Heart left ventricle (tissue), 16 donors: ENCODE data around the gene STAP2. TPM values are rescaled to one million over a fixed set of nuclear protein-coding genes. Genes with fewer than 3 reads are reported as not detected.
"Not testable (repeated sequence)": the region's sequence is repeated elsewhere in the genome, so short reads cannot be mapped to it uniquely, and the experiment has no call there.

Experiments used
- ATAC-seq, 4 donors: fragments of 200-7000 bp; cut with Tn5 transposase; one replicate each; pipeline ENCODE4 v1.9.1; 2020 to 2022; ENCODE audit warnings: moderate library complexity in 4 of 4, mild to moderate bottlenecking in 3 of 4, moderate number of reproducible peaks in 1 of 4
- DNase-seq, 5 donors: peaks; one replicate each; pipeline ENCODE4 v3.0.0-alpha.2; 2020
- H3K27ac ChIP-seq, 12 donors: fragments of 200-600 bp; sonication (generic) in 4 of 12; one replicate each; pipeline versions ENCODE4 v1.5.0 to v1.8.0; 2016 to 2022; ENCODE audit warnings: mild to moderate bottlenecking in 2 of 12
- H3K27me3 ChIP-seq, 9 donors: fragments of 200-600 bp; sonication (generic) in 2 of 9; one replicate each; pipeline versions ENCODE4 v1.5.1 to v1.8.0; 2016 to 2022; ENCODE audit warnings: mild to moderate bottlenecking in 3 of 9
- H3K36me3 ChIP-seq, 9 donors: fragments of 200-600 bp; sonication (generic) in 2 of 9; one replicate each; pipeline versions ENCODE4 v1.5.0 to v1.8.0; 2018 to 2022; ENCODE audit warnings: mild to moderate bottlenecking in 2 of 9
- H3K4me1 ChIP-seq, 12 donors: fragments of 200-600 bp; sonication (generic) in 4 of 12; one replicate each; pipeline versions ENCODE4 v1.5.0 to v1.8.0; 2016 to 2022; ENCODE audit warnings: mild to moderate bottlenecking in 3 of 12
- H3K4me3 ChIP-seq, 12 donors: fragments of 200-600 bp; sonication (generic) in 4 of 12; one replicate each; pipeline versions ENCODE4 v1.5.0 to v1.8.0; 2017 to 2022; ENCODE audit warnings: mild to moderate bottlenecking in 9 of 12, moderate library complexity in 4 of 12
- H3K9me3 ChIP-seq, 12 donors: fragments of 200-600 bp; sonication (generic) in 4 of 12; one replicate each; pipeline versions ENCODE4 v1.5.0 to v1.8.0; 2016 to 2022; ENCODE audit warnings: mild to moderate bottlenecking in 1 of 12
- POLR2A ChIP-seq, 2 donors: fragments of 450-650 bp; IDR thresholded peaks; one replicate each; pipeline ENCODE4 v1.6.1; 2017; ENCODE audit warnings: antibody characterized with exemption in 2 of 2, mild to moderate bottlenecking in 2 of 2, moderate library complexity in 2 of 2
- WGBS, 4 donors: extraction: QIAGEN DNeasy Blood & Tissue Kit in 2 of 4; methylation state at CpG; one replicate each; pipeline versions ENCODE4 v1.1.5 to v1.1.7; 2013 to 2018; 5-methylcytosine and 5-hydroxymethylcytosine counted together
- intact Hi-C, 10 donors: fragments of 100-400 bp; cut with DNase I; formaldehyde crosslinking; loops; one replicate each; pipeline versions ENCODE4 v1.11.1 to v1.14.2; 2022
- polyA plus RNA-seq, 2 donors: library from polyadenylated mRNA; stranded (reverse); fragments of 200-250 nt; gene quantifications; one replicate each; pipeline ENCODE4 v1.2.3, GENCODE V29; 2013
- total RNA-seq, 9 donors: library from RNA; depleted of rRNA in 2 of 9; stranded (reverse); fragments of >200 nt in 2 of 9; fragmentation: NEBNext Ultra II Directional in 3 of 9; extraction: Animal tissue kit (Norgen Biotek cat#: 25700) in 3 of 9; gene quantifications; one replicate each; pipeline versions ENCODE4 v1.1.0 to v1.2.4, GENCODE V29; 2016 to 2023
- TF ChIP-seq, protein P1 (sequence below), 12 donors: fragments of 200-600 bp; sonication (generic) in 4 of 12; IDR thresholded peaks; one replicate each; pipeline versions ENCODE4 v1.5.0 to v1.8.0; 2018 to 2022; ENCODE audit warnings: antibody characterized with exemption in 12 of 12, mild to moderate bottlenecking in 5 of 12
- donor health status: ischemic (EF 13 %, LVEDD 7.1; RV severe dilation, severe dysfunction).
- donor health status: healthy with polysubstance abuse.
- donor health status: DM: no; HTN: yes; CAD: no.
- donor health status: DM: no; HTN: no; CAD: no.
- donor health status: ischemic (EF 25% LVEDD 6.9; RV normal size, moderate dysfunction).
- donor health status: ischemic (EF 25% LVEDD 5.7; RV mildly dilated, moderate dysfunction).
- donor health status: healthy.
- donor health status: DM: yes; HTN: yes; CAD: no.
- donor health status: ischemic (EF 35%, LVEDD 5.7; RV mildly dilated, moderate dysfunction).
- donor health status: nonischemic (EF 11% LVEDD 7.7; RV severe dilation, severe dysfunction).
- donor health status: DM: yes; HTN: yes; CAD: no.
- donor health status: PGD.
- donor health status: ischemic (EF 29% LVEDD 5.4; RV normal size, mild dysfunction).
- donor health status: nonischemic (EF 23%, LVEDD 6.1; RV moderate dilation, normal function).

The STAP2 gene
- total and polyA plus RNA-seq, 11 donors: 0.67 to 14.2 (median 1.9) TPM

DNA sequence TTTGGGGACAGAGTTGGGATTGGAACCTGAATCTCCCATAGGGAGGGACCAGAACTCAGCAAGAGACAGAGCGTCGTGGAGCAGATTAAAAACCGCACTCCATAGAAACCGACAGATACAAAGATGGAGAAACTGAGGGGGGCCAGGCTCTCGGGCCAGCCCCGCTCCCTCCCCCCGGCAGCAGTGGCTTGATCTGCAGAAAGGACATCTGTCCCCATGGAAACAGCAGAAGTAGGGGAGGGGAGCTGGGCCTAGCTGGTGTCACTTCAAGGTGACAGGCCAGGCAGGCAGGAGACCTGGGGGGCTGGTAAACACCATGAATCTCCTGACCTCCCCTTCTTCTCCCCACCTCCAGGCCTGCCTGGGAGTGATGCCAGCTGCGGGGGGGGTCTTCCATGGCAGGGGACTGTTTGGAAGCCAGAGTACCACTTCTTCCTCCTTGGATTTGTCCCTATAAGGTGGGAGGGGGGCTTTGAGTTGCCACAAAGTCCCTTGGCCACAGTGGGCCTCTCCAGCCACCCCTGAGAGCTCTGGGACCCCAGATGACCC lies 47.4 kb downstream of the STAP2 start:
- no peak overlapping the region for H3K27ac ChIP-seq
- no peak for ATAC-seq
- H3K4me1 ChIP-seq: no peaks in the 10 kb centered on the region
- DNase-seq: no peak
- intact Hi-C loops: no loop called here
- TF ChIP-seq, protein P1, sequence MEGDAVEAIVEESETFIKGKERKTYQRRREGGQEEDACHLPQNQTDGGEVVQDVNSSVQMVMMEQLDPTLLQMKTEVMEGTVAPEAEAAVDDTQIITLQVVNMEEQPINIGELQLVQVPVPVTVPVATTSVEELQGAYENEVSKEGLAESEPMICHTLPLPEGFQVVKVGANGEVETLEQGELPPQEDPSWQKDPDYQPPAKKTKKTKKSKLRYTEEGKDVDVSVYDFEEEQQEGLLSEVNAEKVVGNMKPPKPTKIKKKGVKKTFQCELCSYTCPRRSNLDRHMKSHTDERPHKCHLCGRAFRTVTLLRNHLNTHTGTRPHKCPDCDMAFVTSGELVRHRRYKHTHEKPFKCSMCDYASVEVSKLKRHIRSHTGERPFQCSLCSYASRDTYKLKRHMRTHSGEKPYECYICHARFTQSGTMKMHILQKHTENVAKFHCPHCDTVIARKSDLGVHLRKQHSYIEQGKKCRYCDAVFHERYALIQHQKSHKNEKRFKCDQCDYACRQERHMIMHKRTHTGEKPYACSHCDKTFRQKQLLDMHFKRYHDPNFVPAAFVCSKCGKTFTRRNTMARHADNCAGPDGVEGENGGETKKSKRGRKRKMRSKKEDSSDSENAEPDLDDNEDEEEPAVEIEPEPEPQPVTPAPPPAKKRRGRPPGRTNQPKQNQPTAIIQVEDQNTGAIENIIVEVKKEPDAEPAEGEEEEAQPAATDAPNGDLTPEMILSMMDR (IDR thresholded peaks at IDR 0.05): no peak
- no peak for TF ChIP-seq POLR2A (IDR thresholded peaks at IDR 0.05)
- WGBS, 4 donors: 65 to 81% (median 71%) methylated on average over 8 of the region's 8 CpGs
- no peaks in the 10 kb centered on the region for H3K36me3 ChIP-seq
- H3K9me3 ChIP-seq: no peaks in the 10 kb centered on the region
- peaks cover 0 to 16% (median under 1%) of the 10 kb centered on the region in 9 donors for H3K27me3 ChIP-seq
- no peak overlapping the region for H3K4me3 ChIP-seq

DNA sequence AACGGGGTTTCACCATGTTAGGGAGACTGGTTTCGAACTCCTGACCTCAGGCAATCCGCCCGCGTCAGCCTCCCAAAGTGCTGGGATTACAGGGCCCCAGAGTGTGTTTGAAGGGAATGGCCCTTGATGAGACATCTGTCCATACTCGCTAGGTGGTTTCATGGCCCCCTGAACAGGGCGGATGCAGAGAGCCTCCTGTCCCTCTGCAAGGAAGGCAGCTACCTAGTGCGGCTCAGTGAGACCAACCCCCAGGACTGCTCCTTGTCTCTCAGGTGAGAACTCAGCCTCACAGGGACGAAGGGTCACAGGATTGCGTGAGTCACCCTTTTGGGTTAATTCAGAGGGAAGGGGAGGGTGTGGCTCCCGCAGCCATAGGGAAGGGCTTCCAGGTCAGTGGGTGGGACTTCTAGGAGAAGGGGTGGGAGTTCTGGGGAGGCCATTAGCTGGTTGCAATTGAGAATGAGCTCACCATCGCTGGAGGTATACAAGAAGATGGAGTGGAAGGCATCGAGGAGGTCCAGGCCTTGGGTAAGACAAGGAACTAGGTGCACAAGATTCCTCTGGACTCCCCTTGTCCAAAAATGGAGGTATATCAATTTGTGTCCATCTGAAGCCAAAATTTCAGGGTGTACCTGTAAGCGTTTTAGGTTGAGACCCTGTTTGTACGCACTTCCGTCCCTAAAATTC lies 50.4 kb downstream of the STAP2 start:
- no peak overlapping the region for H3K27ac ChIP-seq
- DNase-seq (no peak), ATAC-seq (no peak)
- H3K4me1 ChIP-seq: no peaks in the 10 kb centered on the region
- WGBS, 4 donors: 79 to 88% (median 84%) methylated on average over 16 of the region's 16 CpGs
- TF ChIP-seq, protein P1 (IDR thresholded peaks at IDR 0.05): no peak
- TF ChIP-seq POLR2A (IDR thresholded peaks at IDR 0.05): no peak
- intact Hi-C loops: no loop called here
- H3K27me3 ChIP-seq: peaks cover 0 to 20% (median 0%) of the 10 kb centered on the region in 9 donors
- H3K4me3 ChIP-seq: no peak overlapping the region
- H3K36me3 ChIP-seq: no peaks in the 10 kb centered on the region
- H3K9me3 ChIP-seq: no peaks in the 10 kb centered on the region

DNA sequence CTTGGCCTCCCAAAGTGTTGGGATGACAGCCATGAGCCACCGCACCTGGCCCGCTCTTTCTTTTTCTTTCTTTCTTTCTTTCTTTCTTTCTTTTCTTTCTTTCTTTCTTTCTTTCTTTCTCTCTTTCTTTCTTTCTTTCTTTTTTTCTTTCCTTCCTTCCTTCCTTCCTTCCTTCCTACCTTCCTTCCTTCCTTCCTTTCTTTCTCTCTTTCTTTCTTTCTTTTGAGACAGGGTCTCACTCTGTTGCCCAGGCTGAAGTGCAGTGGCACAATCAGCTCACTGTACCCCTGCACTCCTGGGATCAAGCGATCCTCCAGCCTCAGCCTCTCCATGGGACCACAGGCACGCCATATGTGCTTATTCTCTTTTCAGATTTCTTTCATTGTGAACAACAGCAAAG lies 52.5 kb downstream of the STAP2 start:
- H3K27ac ChIP-seq, H3K4me3 ChIP-seq, H3K9me3 ChIP-seq, intact Hi-C loops, H3K36me3 ChIP-seq, ATAC-seq, DNase-seq, H3K4me1 ChIP-seq: not testable (repeated sequence)
- peaks cover 0 to 41% (median 9%) of the 10 kb centered on the region in 9 donors for H3K27me3 ChIP-seq
- 81 to 92% (median 87%) methylated on average over 4 of the region's 4 CpGs for WGBS, 4 donors

DNA sequence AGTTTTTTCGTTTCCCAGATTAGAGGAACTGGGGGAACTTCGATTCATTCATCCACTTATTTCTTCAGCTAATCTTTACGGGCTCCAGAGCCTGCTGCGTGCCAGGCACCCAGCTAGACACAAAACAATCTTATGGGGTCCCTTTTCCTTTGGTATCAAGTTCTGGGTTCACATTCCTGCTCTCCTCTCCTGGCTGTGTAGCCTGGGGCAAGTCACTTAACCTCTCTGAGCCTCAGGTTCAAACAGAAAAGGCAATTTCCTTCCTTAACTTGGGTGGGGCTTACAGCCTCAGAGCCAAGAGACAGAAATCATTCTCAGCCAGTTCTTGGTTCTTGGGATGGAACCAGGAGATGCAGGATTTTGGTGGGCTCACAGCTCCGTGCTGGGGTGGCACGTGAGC lies 53.7 kb downstream of the STAP2 start:
- TF ChIP-seq POLR2A (IDR thresholded peaks at IDR 0.05): no peak
- TF ChIP-seq, protein P1 (IDR thresholded peaks at IDR 0.05): no peak
- Histone ChIP-seq H3K27me3 (peaks cover 3 to 46% (median 19%) of the 10 kb centered on the region in 9 donors), H3K4me3 (no peak overlapping the region), H3K27ac (no peak overlapping the region), H3K4me1 (peaks cover 0 to 3% (median 0%) of the 10 kb centered on the region in 12 donors), H3K9me3 (no peaks in the 10 kb centered on the region), H3K36me3 (no peaks in the 10 kb centered on the region)
- ATAC-seq (no peak), DNase-seq (no peak)
- intact Hi-C loops: no loop called here
- 71 to 81% (median 78%) methylated on average over 5 to 6 of the region's 6 CpGs for WGBS, 4 donors
